Measurements from ENCODE around the gene ZBTB20. TPM values are rescaled to one million over a fixed set of nuclear protein-coding genes. Genes with fewer than 3 reads are reported as not detected.

ZBTB20 gene
- total and polyA plus RNA-seq, 4 donors = 0.88 to 83.2 (median 20.4) TPM

DNA sequence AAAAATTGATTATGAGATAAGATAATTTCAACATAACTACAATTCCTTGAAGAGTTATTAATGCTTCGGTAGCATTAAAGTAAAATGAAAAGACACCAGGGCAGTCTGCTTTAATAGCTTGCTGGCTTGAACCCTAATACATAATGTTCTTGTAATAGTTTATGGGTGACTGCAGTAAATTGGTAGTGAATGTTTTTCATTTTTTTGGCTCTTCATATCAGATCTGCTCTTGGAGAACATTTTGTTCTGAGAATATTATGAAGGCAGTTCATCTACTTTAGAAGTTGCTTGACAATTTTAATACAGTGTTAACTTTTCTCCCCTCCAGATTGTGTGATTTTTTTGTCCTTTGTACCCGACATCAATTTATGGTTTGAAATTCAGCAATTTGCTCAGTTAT is 128.4 kb downstream of the ZBTB20 start:
- Histone ChIP-seq H3K27me3 (ENCODE audit: control insufficient read depth in 4 of 4, insufficient read depth in 4 of 4, low read length in 3 of 4) (no peaks in the 10 kb centered on the region), H3K36me3 (ENCODE audit: control insufficient read depth in 4 of 4, insufficient read depth in 3 of 4, low read depth in 1 of 4, low read length in 3 of 4) (no peaks in the 10 kb centered on the region), H3K9me3 (ENCODE audit: control insufficient read depth in 4 of 4, low read length in 3 of 4) (no peaks in the 10 kb centered on the region), H3K4me1 (ENCODE audit: control insufficient read depth in 4 of 4, insufficient read depth in 4 of 4, low read length in 3 of 4) (no peaks in the 10 kb centered on the region), H3K4me3 (ENCODE audit: low read depth in 1 of 3, low read length in 3 of 3) (no peak overlapping the region), H3K9ac (ENCODE audit: low read depth in 1 of 2, low read length in 2 of 2) (no peak overlapping the region), H3K27ac (ENCODE audit: low read depth in 1 of 2, low read length in 2 of 2) (no peak overlapping the region)
- 92% methylated on average over 2 of the region's 2 CpGs for WGBS
- no peak for DNase-seq (ENCODE audit: low spot score)
- TF ChIP-seq YY1 (IDR thresholded peaks at IDR 0.05) = no peak
- TF ChIP-seq FOXA1 (IDR thresholded peaks at IDR 0.05) = no peak
- TF ChIP-seq, protein P1, sequence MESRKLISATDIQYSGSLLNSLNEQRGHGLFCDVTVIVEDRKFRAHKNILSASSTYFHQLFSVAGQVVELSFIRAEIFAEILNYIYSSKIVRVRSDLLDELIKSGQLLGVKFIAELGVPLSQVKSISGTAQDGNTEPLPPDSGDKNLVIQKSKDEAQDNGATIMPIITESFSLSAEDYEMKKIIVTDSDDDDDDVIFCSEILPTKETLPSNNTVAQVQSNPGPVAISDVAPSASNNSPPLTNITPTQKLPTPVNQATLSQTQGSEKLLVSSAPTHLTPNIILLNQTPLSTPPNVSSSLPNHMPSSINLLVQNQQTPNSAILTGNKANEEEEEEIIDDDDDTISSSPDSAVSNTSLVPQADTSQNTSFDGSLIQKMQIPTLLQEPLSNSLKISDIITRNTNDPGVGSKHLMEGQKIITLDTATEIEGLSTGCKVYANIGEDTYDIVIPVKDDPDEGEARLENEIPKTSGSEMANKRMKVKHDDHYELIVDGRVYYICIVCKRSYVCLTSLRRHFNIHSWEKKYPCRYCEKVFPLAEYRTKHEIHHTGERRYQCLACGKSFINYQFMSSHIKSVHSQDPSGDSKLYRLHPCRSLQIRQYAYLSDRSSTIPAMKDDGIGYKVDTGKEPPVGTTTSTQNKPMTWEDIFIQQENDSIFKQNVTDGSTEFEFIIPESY (IDR thresholded peaks at IDR 0.05) = no peak
- no peak for TF ChIP-seq FOXA2 (IDR thresholded peaks at IDR 0.05)
- TF ChIP-seq, protein P2, sequence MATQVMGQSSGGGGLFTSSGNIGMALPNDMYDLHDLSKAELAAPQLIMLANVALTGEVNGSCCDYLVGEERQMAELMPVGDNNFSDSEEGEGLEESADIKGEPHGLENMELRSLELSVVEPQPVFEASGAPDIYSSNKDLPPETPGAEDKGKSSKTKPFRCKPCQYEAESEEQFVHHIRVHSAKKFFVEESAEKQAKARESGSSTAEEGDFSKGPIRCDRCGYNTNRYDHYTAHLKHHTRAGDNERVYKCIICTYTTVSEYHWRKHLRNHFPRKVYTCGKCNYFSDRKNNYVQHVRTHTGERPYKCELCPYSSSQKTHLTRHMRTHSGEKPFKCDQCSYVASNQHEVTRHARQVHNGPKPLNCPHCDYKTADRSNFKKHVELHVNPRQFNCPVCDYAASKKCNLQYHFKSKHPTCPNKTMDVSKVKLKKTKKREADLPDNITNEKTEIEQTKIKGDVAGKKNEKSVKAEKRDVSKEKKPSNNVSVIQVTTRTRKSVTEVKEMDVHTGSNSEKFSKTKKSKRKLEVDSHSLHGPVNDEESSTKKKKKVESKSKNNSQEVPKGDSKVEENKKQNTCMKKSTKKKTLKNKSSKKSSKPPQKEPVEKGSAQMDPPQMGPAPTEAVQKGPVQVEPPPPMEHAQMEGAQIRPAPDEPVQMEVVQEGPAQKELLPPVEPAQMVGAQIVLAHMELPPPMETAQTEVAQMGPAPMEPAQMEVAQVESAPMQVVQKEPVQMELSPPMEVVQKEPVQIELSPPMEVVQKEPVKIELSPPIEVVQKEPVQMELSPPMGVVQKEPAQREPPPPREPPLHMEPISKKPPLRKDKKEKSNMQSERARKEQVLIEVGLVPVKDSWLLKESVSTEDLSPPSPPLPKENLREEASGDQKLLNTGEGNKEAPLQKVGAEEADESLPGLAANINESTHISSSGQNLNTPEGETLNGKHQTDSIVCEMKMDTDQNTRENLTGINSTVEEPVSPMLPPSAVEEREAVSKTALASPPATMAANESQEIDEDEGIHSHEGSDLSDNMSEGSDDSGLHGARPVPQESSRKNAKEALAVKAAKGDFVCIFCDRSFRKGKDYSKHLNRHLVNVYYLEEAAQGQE (IDR thresholded peaks at IDR 0.05) = no peak
- TF ChIP-seq, protein P3, sequence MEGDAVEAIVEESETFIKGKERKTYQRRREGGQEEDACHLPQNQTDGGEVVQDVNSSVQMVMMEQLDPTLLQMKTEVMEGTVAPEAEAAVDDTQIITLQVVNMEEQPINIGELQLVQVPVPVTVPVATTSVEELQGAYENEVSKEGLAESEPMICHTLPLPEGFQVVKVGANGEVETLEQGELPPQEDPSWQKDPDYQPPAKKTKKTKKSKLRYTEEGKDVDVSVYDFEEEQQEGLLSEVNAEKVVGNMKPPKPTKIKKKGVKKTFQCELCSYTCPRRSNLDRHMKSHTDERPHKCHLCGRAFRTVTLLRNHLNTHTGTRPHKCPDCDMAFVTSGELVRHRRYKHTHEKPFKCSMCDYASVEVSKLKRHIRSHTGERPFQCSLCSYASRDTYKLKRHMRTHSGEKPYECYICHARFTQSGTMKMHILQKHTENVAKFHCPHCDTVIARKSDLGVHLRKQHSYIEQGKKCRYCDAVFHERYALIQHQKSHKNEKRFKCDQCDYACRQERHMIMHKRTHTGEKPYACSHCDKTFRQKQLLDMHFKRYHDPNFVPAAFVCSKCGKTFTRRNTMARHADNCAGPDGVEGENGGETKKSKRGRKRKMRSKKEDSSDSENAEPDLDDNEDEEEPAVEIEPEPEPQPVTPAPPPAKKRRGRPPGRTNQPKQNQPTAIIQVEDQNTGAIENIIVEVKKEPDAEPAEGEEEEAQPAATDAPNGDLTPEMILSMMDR (IDR thresholded peaks at IDR 0.05; ENCODE audit: low read depth, low read length, missing input control) = no peak
- no peak for TF ChIP-seq HNF4G (IDR thresholded peaks at IDR 0.05)
- TF ChIP-seq RXRA (IDR thresholded peaks at IDR 0.05) = no peak
- TF ChIP-seq RAD21 (IDR thresholded peaks at IDR 0.05) = no peak
- TF ChIP-seq TAF1 (conservative IDR thresholded peaks at IDR 0.05) = no peak
- TF ChIP-seq, protein P4, sequence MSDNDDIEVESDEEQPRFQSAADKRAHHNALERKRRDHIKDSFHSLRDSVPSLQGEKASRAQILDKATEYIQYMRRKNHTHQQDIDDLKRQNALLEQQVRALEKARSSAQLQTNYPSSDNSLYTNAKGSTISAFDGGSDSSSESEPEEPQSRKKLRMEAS (IDR thresholded peaks at IDR 0.05) = no peak
- TF ChIP-seq GABPA (IDR thresholded peaks at IDR 0.05 in 1 of 2, conservative IDR thresholded peaks at IDR 0.05 in 1 of 2) = no peak
- no peak for TF ChIP-seq NR2F2 (IDR thresholded peaks at IDR 0.05)
- TF ChIP-seq, protein P5, sequence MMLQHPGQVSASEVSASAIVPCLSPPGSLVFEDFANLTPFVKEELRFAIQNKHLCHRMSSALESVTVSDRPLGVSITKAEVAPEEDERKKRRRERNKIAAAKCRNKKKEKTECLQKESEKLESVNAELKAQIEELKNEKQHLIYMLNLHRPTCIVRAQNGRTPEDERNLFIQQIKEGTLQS (IDR thresholded peaks at IDR 0.05) = no peak
- no peak for TF ChIP-seq JUND (IDR thresholded peaks at IDR 0.05)
- no peak for TF ChIP-seq HNF4A (conservative IDR thresholded peaks at IDR 0.05)
- no peak for TF ChIP-seq SP1 (IDR thresholded peaks at IDR 0.05)
- no peak for TF ChIP-seq EGR1 (IDR thresholded peaks at IDR 0.05; ENCODE audit: low read depth in 2 of 2)

Measured in liver (tissue), 9 donors.